Activated CD4-positive, alpha-beta T cell treated with anti-CD3 and anti-CD28 coated beads for 4 hours (primary cell): ENCODE data around the gene GABPB2.

Experiments
- DNase-seq, 2 donors: peaks; one replicate each; pipeline ENCODE4 v3.0.0-alpha.2; 2020

The GABPB2 gene

GRCh38 chr1:151070474-151071276 lies at the start of gene GABPB2:
Gene GABPB2, plus strand, starts transcription at chr1:151070761. Its CDS starts 17,429 bp downstream, at chr1:151088190.
- peak; percentile 81 to 82 for DNase-seq

- DNase-seq, result peak; percentile 85 to 92
Observed at GRCh38 chr1:151024540-151025146, 45.9 kb upstream of the GABPB2 start.

GRCh38 chr1:151026460-151026859 lies 44.1 kb upstream of the GABPB2 start:
- no peak for DNase-seq

- no peak for DNase-seq
Observed at GRCh38 chr1:151032164-151032563, 38.4 kb upstream of the GABPB2 start.

GRCh38 chr1:151035167-151035566 lies 35.4 kb upstream of the GABPB2 start:
- DNase-seq, result no peak

GRCh38 chr1:151036356-151036755 lies 34.2 kb upstream of the GABPB2 start, which contains the start of gene BNIPL:
Gene BNIPL, plus strand, starts transcription at chr1:151036586. Its CDS starts 140 bp downstream, at chr1:151036726.
- DNase-seq, result no peak

- DNase-seq, result no peak
Observed at GRCh38 chr1:151037032-151037431, 33.5 kb upstream of the GABPB2 start.

- DNase-seq, result no peak
Observed at GRCh38 chr1:151039521-151039920, 31.0 kb upstream of the GABPB2 start.

GRCh38 chr1:151043163-151043562 lies 27.4 kb upstream of the GABPB2 start:
- no peak for DNase-seq

GRCh38 chr1:151047591-151047924 lies 23.0 kb upstream of the GABPB2 start, which contains the start of gene C1orf56:
Gene C1orf56, plus strand, starts transcription at chr1:151047751. Its CDS starts 97 bp downstream, at chr1:151047848.
- peak; percentile 43 to 54 for DNase-seq

GRCh38 chr1:151047925-151048644 lies 22.5 kb upstream of the GABPB2 start:
- DNase-seq, result peak; percentile 45 to 48

GRCh38 chr1:151048645-151049032 lies 21.9 kb upstream of the GABPB2 start:
- DNase-seq, result no peak

- no peak for DNase-seq
Observed at GRCh38 chr1:151049458-151049857, 21.1 kb upstream of the GABPB2 start.

- DNase-seq, result no peak
Observed at GRCh38 chr1:151050051-151050688, 20.4 kb upstream of the GABPB2 start.

GRCh38 chr1:151051356-151052009 lies 19.1 kb upstream of the GABPB2 start:
- DNase-seq, result no peak

- no peak for DNase-seq
Observed at GRCh38 chr1:151054971-151055547, 15.5 kb upstream of the GABPB2 start.

GRCh38 chr1:151055581-151055980 lies 15.0 kb upstream of the GABPB2 start:
- no peak for DNase-seq

GRCh38 chr1:151056149-151056548 lies 14.4 kb upstream of the GABPB2 start:
- no peak for DNase-seq

GRCh38 chr1:151058692-151059091 lies 11.9 kb upstream of the GABPB2 start:
- no peak for DNase-seq

GRCh38 chr1:151059109-151060006 lies 11.2 kb upstream of the GABPB2 start, which contains the start of gene CDC42SE1:
Gene CDC42SE1, minus strand, starts transcription at chr1:151059622. Its CDS starts 3,892 bp downstream, at chr1:151055730.
- DNase-seq, result peak; percentile 75 to 80
